Upper lobe of right lung (tissue), 1 donor: Measurements from ENCODE around the gene CHRD. TPM values are rescaled to one million over a fixed set of nuclear protein-coding genes. Genes with fewer than 3 reads are reported as not detected.

Experiments used
- ATAC-seq: fragments of 200-7000 bp; cut with Tn5 transposase; one replicate; pipeline ENCODE4 v1.9.1; 2020; ENCODE audit warnings: mild to moderate bottlenecking, moderate library complexity
- DNase-seq: peaks from one replicate; pipeline ENCODE4 v3.0.0-alpha.2; 2020
- H3K27ac ChIP-seq: fragments of 200-600 bp; one replicate; pipeline ENCODE4 v1.8.0; 2022
- H3K27me3 ChIP-seq: fragments of 200-600 bp; one replicate; pipeline ENCODE4 v1.8.0; 2022; ENCODE audit warnings: mild to moderate bottlenecking
- H3K36me3 ChIP-seq: fragments of 200-600 bp; one replicate; pipeline ENCODE4 v1.8.0; 2022
- H3K4me1 ChIP-seq: fragments of 200-600 bp; one replicate; pipeline ENCODE4 v1.8.0; 2022
- H3K4me3 ChIP-seq: fragments of 200-600 bp; one replicate; pipeline ENCODE4 v1.8.0; 2022; ENCODE audit warnings: mild to moderate bottlenecking
- H3K9me3 ChIP-seq: fragments of 200-600 bp; one replicate; pipeline ENCODE4 v1.8.0; 2022
- CTCF ChIP-seq: fragments of 200-600 bp; IDR thresholded peaks from one replicate; pipeline ENCODE4 v1.8.0; 2022; ENCODE audit warnings: antibody characterized with exemption
- intact Hi-C: fragments of 100-400 bp; cut with DNase I; formaldehyde crosslinking; loops from one replicate; pipeline ENCODE4 v1.11.0; 2022
- long read RNA-seq: library from polyadenylated mRNA; unstranded; transcript quantifications from one replicate; pipeline ENCODE4 v2.0.0, GENCODE V29; 2021
- total RNA-seq: library from RNA; stranded (reverse); fragmentation: NEBNext Ultra II Directional; extraction: Animal tissue kit (Norgen Biotek cat#: 25700); gene quantifications from one replicate; pipeline ENCODE4 v1.2.1, GENCODE V29; 2021
- donor health status: DM: no; HTN: yes; CAD: no; lungs with severe emphysema.

Gene CHRD
- 5.3 TPM for total RNA-seq
- long read RNA-seq, partial matches to known transcripts = 8 of 13 reads
- long read RNA-seq, other reads (novel, unspliced or antisense) = 3 of 13 reads

DNA sequence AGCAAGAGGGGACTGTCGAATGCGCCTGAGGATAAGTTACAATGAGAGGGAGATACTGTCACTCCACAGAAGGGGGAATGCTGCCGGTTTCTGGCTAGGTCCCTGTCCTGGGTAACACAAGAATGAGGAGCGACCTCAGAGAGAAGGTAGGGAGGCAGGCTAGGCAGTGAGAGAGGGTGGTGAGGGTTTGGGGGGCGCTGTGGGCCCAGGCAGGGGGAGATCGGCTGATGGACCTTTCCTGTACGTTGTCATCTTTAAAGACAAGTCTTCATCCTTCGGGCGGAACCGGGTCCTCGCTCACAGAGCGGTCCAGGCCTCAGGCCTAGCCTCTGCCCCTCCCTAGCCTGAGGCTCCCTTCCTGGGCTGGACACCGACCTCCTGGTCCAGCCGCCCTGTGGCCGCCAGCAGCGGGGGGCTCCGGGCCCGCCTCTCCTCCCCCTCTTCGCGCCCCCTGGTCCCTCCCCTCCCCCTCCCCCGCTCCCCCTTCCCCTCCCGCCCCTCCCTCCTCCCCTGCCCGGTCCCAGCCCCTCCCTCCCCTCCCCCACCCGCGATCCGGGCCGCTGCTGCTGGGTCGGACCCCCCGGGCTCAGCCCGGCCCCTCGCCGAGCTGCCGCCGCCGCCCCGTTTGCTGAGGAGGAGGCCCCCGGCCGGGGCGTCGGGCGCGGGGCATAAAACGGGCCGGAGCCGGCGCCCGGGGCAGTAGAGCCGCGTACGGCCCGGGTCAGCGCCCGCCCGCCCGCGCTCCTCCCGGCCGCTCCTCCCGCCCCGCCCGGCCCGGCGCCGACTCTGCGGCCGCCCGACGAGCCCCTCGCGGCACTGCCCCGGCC, at the start of gene CHRD:
Gene CHRD (plus strand): TSS at position 697 of the 827 bp plus-strand sequence. CDS start 265 bp downstream, outside the sequence.
- Histone ChIP-seq H3K27me3 (peaks cover 25% of the 10 kb centered on the region), H3K4me1 (peaks cover 12% of the 10 kb centered on the region), H3K27ac (peak within 1 kb of the TSS; percentile 36), H3K36me3 (no peaks in the 10 kb centered on the region), H3K4me3 (peak within 1 kb of the TSS; percentile 48), H3K9me3 (no peaks in the 10 kb centered on the region)
- ATAC-seq (peak; percentile 7), DNase-seq (no peak)
- intact Hi-C loops = loop anchor here (10.0 kb wide), 1 partner anchor 135 kb away; no protein-coding TSS in a partner anchor
- TF ChIP-seq CTCF = no peak

GRCh38 chr3:184332370-184333090, 47.3 kb upstream of the CHRD start:
- no peak for DNase-seq
- no peak overlapping the region for H3K27ac ChIP-seq
- intact Hi-C loops = no loop called here
- ATAC-seq = no peak
- no peak overlapping the region for H3K4me3 ChIP-seq
- TF ChIP-seq CTCF = no peak
- H3K27me3 ChIP-seq = no peaks in the 10 kb centered on the region
- no peaks in the 10 kb centered on the region for H3K9me3 ChIP-seq
- H3K36me3 ChIP-seq = peaks cover 78% of the 10 kb centered on the region
- peaks cover 11% of the 10 kb centered on the region for H3K4me1 ChIP-seq

- H3K36me3 ChIP-seq = peaks cover 71% of the 10 kb centered on the region
- H3K27me3 ChIP-seq = no peaks in the 10 kb centered on the region
- no peak overlapping the region for H3K27ac ChIP-seq
- intact Hi-C loops = no loop called here
- H3K9me3 ChIP-seq = no peaks in the 10 kb centered on the region
- ATAC-seq = no peak
- H3K4me1 ChIP-seq = peaks cover 17% of the 10 kb centered on the region
- H3K4me3 ChIP-seq = no peak overlapping the region
- TF ChIP-seq CTCF = no peak
- DNase-seq = no peak
These were observed 46.7 kb upstream of the CHRD start for GRCh38 chr3:184333190-184333589.

GRCh38 chr3:184333700-184334099, 46.2 kb upstream of the CHRD start:
- peaks cover 66% of the 10 kb centered on the region for H3K36me3 ChIP-seq
- no peaks in the 10 kb centered on the region for H3K27me3 ChIP-seq
- no peak for TF ChIP-seq CTCF
- no peaks in the 10 kb centered on the region for H3K9me3 ChIP-seq
- intact Hi-C loops = no loop called here
- DNase-seq = no peak
- H3K4me3 ChIP-seq = no peak overlapping the region
- ATAC-seq = no peak
- peaks cover 21% of the 10 kb centered on the region for H3K4me1 ChIP-seq
- no peak overlapping the region for H3K27ac ChIP-seq

DNA sequence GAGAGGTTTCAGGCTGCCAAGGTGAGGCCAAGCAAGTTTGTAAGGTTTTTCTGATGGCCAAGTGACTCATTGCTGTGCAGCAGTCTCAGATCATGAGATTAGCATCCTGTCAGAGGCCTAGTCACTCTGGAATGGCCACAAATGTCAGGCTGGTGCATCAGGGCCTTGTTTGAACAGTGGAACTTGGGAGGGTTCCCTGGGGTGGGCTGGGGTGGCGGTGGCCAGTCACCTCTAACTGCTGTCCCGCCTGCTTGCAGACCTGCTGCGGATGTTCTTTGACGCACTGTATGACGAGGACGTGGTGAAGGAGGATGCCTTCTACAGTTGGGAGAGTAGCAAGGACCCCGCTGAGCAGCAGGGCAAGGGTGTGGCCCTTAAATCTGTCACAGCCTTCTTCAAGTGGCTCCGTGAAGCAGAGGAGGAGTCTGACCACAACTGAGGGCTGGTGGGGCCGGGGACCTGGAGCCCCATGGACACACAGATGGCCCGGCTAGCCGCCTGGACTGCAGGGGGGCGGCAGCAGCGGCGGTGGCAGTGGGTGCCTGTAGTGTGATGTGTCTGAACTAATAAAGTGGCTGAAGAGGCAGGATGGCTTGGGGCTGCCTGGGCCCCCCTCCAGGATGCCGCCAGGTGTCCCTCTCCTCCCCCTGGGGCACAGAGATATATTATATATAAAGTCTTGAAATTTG, 45.2 kb upstream of the CHRD start:
- DNase-seq (no peak), ATAC-seq (no peak)
- H3K36me3 ChIP-seq = peaks cover 57% of the 10 kb centered on the region

More for the DNA sequence above, 45.2 kb upstream of the CHRD start:
- no peak overlapping the region for H3K4me3 ChIP-seq
- intact Hi-C loops = no loop called here
- peaks cover 26% of the 10 kb centered on the region for H3K4me1 ChIP-seq
- no peaks in the 10 kb centered on the region for H3K9me3 ChIP-seq
- no peaks in the 10 kb centered on the region for H3K27me3 ChIP-seq
- peak overlapping the region; percentile 89 for H3K27ac ChIP-seq
- TF ChIP-seq CTCF = no peak
